Measurements from ENCODE around the gene ZNF792.

DNA sequence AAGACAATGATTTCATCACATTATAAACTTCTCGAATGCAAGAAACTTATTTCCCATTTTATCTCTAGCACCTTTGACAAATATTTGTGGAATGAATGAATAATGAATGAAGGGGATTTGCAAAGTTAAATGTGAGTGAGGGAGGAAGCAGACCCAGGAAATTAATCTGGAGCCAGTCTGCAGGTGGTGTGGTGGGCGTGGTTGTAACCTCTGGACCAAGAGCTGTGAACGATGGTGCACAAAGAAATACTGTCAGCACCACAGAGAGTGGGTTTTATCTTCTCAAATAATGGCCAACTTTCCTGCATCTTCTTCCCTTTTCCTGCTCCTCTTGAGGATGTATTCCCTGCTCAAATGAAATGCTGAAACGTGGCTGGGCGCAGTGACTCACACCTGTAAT, 11.0 kb upstream of the ZNF792 start:
- TF ChIP-seq GATA2 (IDR thresholded peaks at IDR 0.05; ENCODE audit: low read depth, low read length) (no peak), GATA3 (IDR thresholded peaks at IDR 0.05; ENCODE audit: low read depth, low read length) (no peak)

Measured in SH-SY5Y (cell line).